Islet precursor cell (in vitro differentiated cells): ENCODE data around the gene SERTAD2.

ENCODE experiments used
- DNase-seq: peaks from one replicate; pipeline ENCODE4 v3.0.0-alpha.2; 2018

Gene SERTAD2

GRCh38 chr2:64646007-64646880, 7.5 kb downstream of the SERTAD2 start:
- peak; percentile 87 for DNase-seq

- DNase-seq = peak; percentile 94
Measured at GRCh38 chr2:64644458-64645382, 9.0 kb downstream of the SERTAD2 start.

- no peak for DNase-seq
Measured at GRCh38 chr2:64643838-64644457, 9.8 kb downstream of the SERTAD2 start.

- DNase-seq = no peak
Measured at GRCh38 chr2:64641599-64641998, 12.1 kb downstream of the SERTAD2 start.

GRCh38 chr2:64640153-64641044, 13.3 kb downstream of the SERTAD2 start:
- peak; percentile 61 for DNase-seq

- DNase-seq = no peak
Measured at GRCh38 chr2:64639691-64640090, 14.0 kb downstream of the SERTAD2 start.

- DNase-seq = no peak
Measured at GRCh38 chr2:64638502-64639120, 15.1 kb downstream of the SERTAD2 start.

- no peak for DNase-seq
Measured at GRCh38 chr2:64637931-64638330, 15.8 kb downstream of the SERTAD2 start.

- DNase-seq = no peak
Measured at GRCh38 chr2:64637000-64637635, 16.6 kb downstream of the SERTAD2 start.

GRCh38 chr2:64635976-64636911, 17.5 kb downstream of the SERTAD2 start:
- no peak for DNase-seq

- DNase-seq = no peak
Measured at GRCh38 chr2:64634345-64635267, 19.1 kb downstream of the SERTAD2 start.

GRCh38 chr2:64632835-64633819, 20.6 kb downstream of the SERTAD2 start:
- DNase-seq = no peak

GRCh38 chr2:64631771-64632170, 21.9 kb downstream of the SERTAD2 start:
- no peak for DNase-seq

- no peak for DNase-seq
Measured at GRCh38 chr2:64630752-64631151, 23.0 kb downstream of the SERTAD2 start.

- peak; percentile 29 for DNase-seq
Measured at GRCh38 chr2:64629875-64630274, 23.8 kb downstream of the SERTAD2 start.

GRCh38 chr2:64629329-64629781, 24.4 kb downstream of the SERTAD2 start:
- peak; percentile 29 for DNase-seq
